Parathyroid adenoma (tissue), 2 donors: ENCODE measurements around the gene LTB4R2.

Source experiments
- H2AFZ ChIP-seq: fragments of 300-600 bp; sonication (generic); one replicate; pipeline ENCODE4 v1.7.0; 2017; ENCODE audit warnings: antibody characterized with exemption, mild to moderate bottlenecking
- H3K27ac ChIP-seq: fragments of 300-600 bp; sonication (generic); one replicate; pipeline ENCODE4 v1.7.0; 2017
- H3K27me3 ChIP-seq: fragments of 300-600 bp; sonication (generic); one replicate; pipeline ENCODE4 v1.7.0; 2017; ENCODE audit warnings: low read length; ENCODE audit not compliant: control insufficient read depth, insufficient read depth
- H3K36me3 ChIP-seq: fragments of 300-600 bp; sonication (generic); one replicate; pipeline ENCODE4 v1.7.0; 2017; ENCODE audit warnings: low read length; ENCODE audit not compliant: control insufficient read depth, insufficient read depth
- H3K4me1 ChIP-seq: fragments of 300-600 bp; sonication (generic); one replicate; pipeline ENCODE4 v1.7.0; 2017; ENCODE audit warnings: control low read depth
- H3K4me2 ChIP-seq: fragments of 300-600 bp; sonication (generic); one replicate; pipeline ENCODE4 v1.7.0; 2017; ENCODE audit warnings: low read length
- H3K4me3 ChIP-seq: fragments of 300-600 bp; sonication (generic); one replicate; pipeline ENCODE4 v1.7.0; 2017; ENCODE audit warnings: low read depth, low read length
- H3K79me2 ChIP-seq: fragments of 300-600 bp; sonication (generic); one replicate; pipeline ENCODE4 v1.7.0; 2017; ENCODE audit warnings: control low read depth
- H3K9ac ChIP-seq: fragments of 300-600 bp; sonication (generic); one replicate; pipeline ENCODE4 v1.7.0; 2017; ENCODE audit warnings: mild to moderate bottlenecking
- H3K9me3 ChIP-seq: fragments of 300-600 bp; sonication (generic); one replicate; pipeline ENCODE4 v1.7.0; 2017; ENCODE audit warnings: low read length; ENCODE audit not compliant: control insufficient read depth
- CTCF ChIP-seq: fragments of 300-600 bp; sonication (generic); IDR thresholded peaks from one replicate; pipeline ENCODE4 v1.7.0; 2017; ENCODE audit warnings: antibody characterized with exemption, mild to moderate bottlenecking
- donor health status: primary hyperparathyroidism.

LTB4R2 gene

DNA sequence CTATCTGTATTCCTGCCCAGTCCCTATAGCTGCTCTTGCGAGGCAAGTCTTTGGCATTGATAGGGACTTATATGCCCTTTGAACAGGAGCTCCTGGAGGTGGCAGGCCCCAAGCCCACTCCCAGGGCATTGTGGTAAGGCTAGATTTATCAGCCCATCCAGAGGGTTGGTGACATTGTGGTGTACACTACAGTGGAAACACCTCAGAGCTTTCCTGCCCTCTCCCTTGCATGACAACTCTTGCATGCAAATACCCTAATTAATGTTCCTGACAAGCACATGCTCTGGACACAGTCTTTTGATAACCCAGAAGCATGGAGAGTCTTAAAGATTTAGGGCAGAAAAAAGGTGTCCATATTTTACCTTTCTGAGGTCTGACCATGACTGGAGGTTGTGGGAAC lies 30.7 kb downstream of the LTB4R2 start:
- Histone ChIP-seq H3K4me1 (no peaks in the 10 kb centered on the region), H2AFZ (no peak overlapping the region), H3K4me3 (no peak overlapping the region), H3K9ac (no peak overlapping the region), H3K79me2 (no peaks in the 10 kb centered on the region), H3K36me3 (no peaks in the 10 kb centered on the region), H3K4me2 (no peak overlapping the region), H3K9me3 (no peaks in the 10 kb centered on the region), H3K27ac (no peak overlapping the region), H3K27me3 (no peaks in the 10 kb centered on the region)
- no peak for TF ChIP-seq CTCF

DNA sequence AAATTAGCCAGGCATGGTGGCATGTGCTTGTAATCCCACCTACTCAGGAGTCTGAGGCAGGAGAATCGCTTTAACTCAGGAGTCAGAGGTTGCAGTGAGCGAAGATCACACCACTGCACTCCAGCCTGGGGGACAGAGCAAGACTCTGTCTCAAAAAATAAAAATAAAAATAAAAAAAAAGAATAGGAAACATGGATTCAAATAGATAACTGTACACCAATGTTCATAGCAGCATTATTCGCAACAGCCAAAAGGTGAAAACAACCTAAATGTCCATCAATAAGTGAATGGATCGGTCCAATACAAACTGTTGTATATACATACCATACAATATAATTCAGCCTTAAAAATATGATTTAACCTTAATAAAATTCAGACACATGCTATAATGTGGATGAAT lies 32.9 kb downstream of the LTB4R2 start:
- no peak overlapping the region for H2AFZ ChIP-seq
- TF ChIP-seq CTCF, result no peak
- no peaks in the 10 kb centered on the region for H3K9me3 ChIP-seq
- no peaks in the 10 kb centered on the region for H3K27me3 ChIP-seq
- H3K9ac ChIP-seq, result no peak overlapping the region
- H3K4me1 ChIP-seq, result no peaks in the 10 kb centered on the region
- no peak overlapping the region for H3K4me2 ChIP-seq
- H3K79me2 ChIP-seq, result no peaks in the 10 kb centered on the region
- no peak overlapping the region for H3K27ac ChIP-seq
- no peak overlapping the region for H3K4me3 ChIP-seq
- no peaks in the 10 kb centered on the region for H3K36me3 ChIP-seq

DNA sequence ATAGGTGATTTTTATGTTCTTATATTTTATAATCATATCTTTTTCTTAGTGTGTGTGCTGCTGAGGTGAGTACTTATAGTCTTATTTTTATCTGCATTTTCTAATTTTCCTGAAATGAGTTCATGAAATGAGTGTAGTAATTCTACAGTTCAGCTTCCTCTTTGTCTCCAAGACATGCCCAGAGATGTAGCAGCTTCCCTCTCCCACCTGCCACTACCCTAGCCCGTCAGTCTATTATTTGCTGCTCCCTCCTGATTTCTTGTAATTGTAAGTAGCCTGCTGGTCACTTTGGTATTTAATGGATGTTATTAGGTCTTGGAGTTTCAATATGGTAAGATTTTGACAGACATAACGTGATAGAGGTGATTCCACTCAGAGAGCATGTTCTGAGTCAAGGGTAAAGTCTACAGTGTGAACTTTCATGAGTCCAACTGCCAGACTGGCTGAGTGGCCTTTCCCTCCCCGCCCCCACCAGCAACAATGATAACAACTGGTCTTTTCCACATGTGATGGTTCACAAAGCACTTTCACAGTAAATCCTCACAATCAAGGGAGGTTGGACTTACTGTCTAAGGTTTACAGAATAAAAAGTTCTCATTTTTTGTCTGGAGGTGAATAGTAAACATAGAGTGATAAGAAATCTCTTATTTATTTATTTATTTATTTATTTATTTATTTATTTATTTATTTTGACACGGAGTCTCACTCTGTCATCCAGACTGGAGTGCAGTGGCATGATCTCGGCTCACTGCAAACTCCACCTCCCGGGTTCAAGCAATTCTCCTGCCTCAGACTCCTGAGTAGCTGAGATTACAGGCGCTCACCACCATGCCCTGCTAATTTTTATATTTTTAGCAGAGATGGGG lies 34.1 kb downstream of the LTB4R2 start:
- no peak overlapping the region for H3K4me2 ChIP-seq
- no peak overlapping the region for H3K4me3 ChIP-seq
- H2AFZ ChIP-seq, result no peak overlapping the region
- no peaks in the 10 kb centered on the region for H3K9me3 ChIP-seq
- no peak for TF ChIP-seq CTCF
- H3K27ac ChIP-seq, result no peak overlapping the region
- H3K36me3 ChIP-seq, result no peaks in the 10 kb centered on the region
- H3K27me3 ChIP-seq, result no peaks in the 10 kb centered on the region
- H3K4me1 ChIP-seq, result no peaks in the 10 kb centered on the region
- H3K9ac ChIP-seq, result no peak overlapping the region
- no peaks in the 10 kb centered on the region for H3K79me2 ChIP-seq

DNA sequence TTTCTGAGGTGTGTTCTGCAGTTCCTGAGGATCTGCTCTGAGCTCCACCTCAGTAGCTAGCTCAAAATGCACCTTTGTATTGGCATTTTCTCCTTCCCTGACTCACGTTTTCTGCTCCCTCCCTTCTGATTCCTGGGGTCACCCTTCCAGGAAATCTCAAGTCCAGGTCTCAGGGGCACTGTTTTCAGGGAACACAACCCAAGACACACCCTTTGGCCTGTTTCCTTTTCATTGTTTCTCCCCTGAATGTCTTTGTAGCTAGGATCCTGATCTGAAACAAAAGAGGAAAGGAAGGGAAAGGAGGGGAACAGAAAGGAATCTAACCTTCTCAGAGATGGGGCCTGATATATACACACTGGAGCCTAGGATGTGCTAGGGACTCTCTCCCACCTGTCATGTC lies 37.2 kb downstream of the LTB4R2 start:
- Histone ChIP-seq H3K4me3 (no peak overlapping the region), H2AFZ (no peak overlapping the region), H3K27ac (peak overlapping the region; percentile 33), H3K9ac (no peak overlapping the region), H3K79me2 (no peaks in the 10 kb centered on the region), H3K36me3 (no peaks in the 10 kb centered on the region), H3K4me1 (no peaks in the 10 kb centered on the region), H3K27me3 (no peaks in the 10 kb centered on the region), H3K9me3 (no peaks in the 10 kb centered on the region), H3K4me2 (no peak overlapping the region)
- no peak for TF ChIP-seq CTCF

GRCh38 chr14:24348186-24348585 lies 38.2 kb downstream of the LTB4R2 start:
- Histone ChIP-seq H3K9ac (no peak overlapping the region), H3K4me2 (no peak overlapping the region), H3K36me3 (no peaks in the 10 kb centered on the region), H3K79me2 (no peaks in the 10 kb centered on the region), H3K4me1 (no peaks in the 10 kb centered on the region), H3K27ac (no peak overlapping the region), H3K27me3 (no peaks in the 10 kb centered on the region), H2AFZ (no peak overlapping the region), H3K4me3 (no peak overlapping the region), H3K9me3 (no peaks in the 10 kb centered on the region)
- TF ChIP-seq CTCF, result no peak
